Neural progenitor cell (in vitro differentiated cells): ENCODE data around the gene DTNBP1. TPM values are rescaled to one million over a fixed set of nuclear protein-coding genes. Genes with fewer than 3 reads are reported as not detected.

Source experiments
- DNase-seq: peaks from one replicate; pipeline ENCODE4 v3.0.0-alpha.2; 2016; ENCODE audit warnings: low spot score
- H2AFZ ChIP-seq: fragments of 200-600 bp; sonication (generic); replicated peaks from 2 replicates; pipeline ENCODE4 v1.6.1; 2016; ENCODE audit warnings: antibody characterized with exemption
- H3F3A ChIP-seq: fragments of 200-600 bp; sonication (generic); 2 replicates; pipeline ENCODE4 v1.6.1; 2016; ENCODE audit warnings: antibody characterized with exemption, low read depth
- H3K27ac ChIP-seq: fragments of 200-600 bp; sonication (generic); 2 replicates; pipeline ENCODE4 v1.5.1; 2016; ENCODE audit warnings: mild to moderate bottlenecking
- H3K27me3 ChIP-seq: fragments of 200-600 bp; sonication (generic); 2 replicates; pipeline ENCODE4 v1.6.1; 2016; ENCODE audit warnings: mild to moderate bottlenecking, moderate library complexity
- H3K36me3 ChIP-seq: fragments of 200-600 bp; sonication (generic); 2 replicates; pipeline ENCODE4 v1.5.1; 2016
- H3K4me1 ChIP-seq: fragments of 200-600 bp; sonication (generic); 2 replicates; pipeline ENCODE4 v1.6.1; 2016; ENCODE audit warnings: mixed run types
- H3K4me2 ChIP-seq: fragments of 200-600 bp; sonication (generic); 2 replicates; pipeline ENCODE4 v1.6.1; 2016
- H3K4me3 ChIP-seq: fragments of 200-600 bp; sonication (generic); 2 replicates; pipeline ENCODE4 v1.5.1; 2016
- H3K79me2 ChIP-seq: fragments of 200-600 bp; sonication (generic); 2 replicates; pipeline ENCODE4 v1.6.1; 2016; ENCODE audit warnings: low read depth
- H3K9ac ChIP-seq: fragments of 200-600 bp; sonication (generic); 2 replicates; pipeline ENCODE4 v1.6.1; 2016
- H3K9me3 ChIP-seq: fragments of 200-600 bp; sonication (generic); 2 replicates; pipeline ENCODE4 v1.5.1; 2016; ENCODE audit warnings: low read depth
- H4K20me1 ChIP-seq: fragments of 200-600 bp; sonication (generic); 2 replicates; pipeline ENCODE4 v1.6.1; 2016; ENCODE audit warnings: low read depth
- H3K27ac Mint-ChIP-seq: 3 replicates; pipeline ENCODE4 v1.8.0; 2021; ENCODE audit warnings: mixed read lengths
- H3K27me3 Mint-ChIP-seq: 2 replicates; pipeline ENCODE4 v1.8.0; 2022; ENCODE audit warnings: low read depth, mild to moderate bottlenecking, inconsistent platforms, moderate library complexity, mixed read lengths; ENCODE audit not compliant: insufficient read depth
- H3K36me3 Mint-ChIP-seq: 3 replicates; pipeline ENCODE4 v1.8.0; 2021; ENCODE audit warnings: mixed read lengths
- H3K4me1 Mint-ChIP-seq: 3 replicates; pipeline ENCODE4 v1.8.0; 2021; ENCODE audit warnings: mixed read lengths
- H3K4me3 Mint-ChIP-seq: 3 replicates; pipeline ENCODE4 v1.8.0; 2021; ENCODE audit warnings: mild to moderate bottlenecking, moderate library complexity, mixed read lengths
- H3K9me3 Mint-ChIP-seq: 3 replicates; pipeline ENCODE4 v1.8.0; 2020; ENCODE audit warnings: mixed read lengths
- EZH2 ChIP-seq: fragments of 200-600 bp; sonication (generic); IDR thresholded peaks from 2 replicates; pipeline ENCODE4 v1.6.1; 2017; ENCODE audit warnings: antibody characterized with exemption, mild to moderate bottlenecking, moderate library complexity
- EZH2phosphoT487 ChIP-seq: fragments of 200-600 bp; sonication (generic); IDR thresholded peaks from 2 replicates; pipeline ENCODE4 v1.6.1; 2017; ENCODE audit warnings: antibody characterized with exemption
- total RNA-seq: library from RNA; depleted of rRNA; stranded (reverse); fragments of >200 nt; gene quantifications from 2 replicates; pipeline ENCODE4 v1.2.3, GENCODE V29; 2015; ENCODE audit warnings: low replicate concordance
- TF ChIP-seq, protein P1 (sequence below): fragments of 200-600 bp; sonication (generic); IDR thresholded peaks from 2 replicates; pipeline ENCODE4 v1.5.1; 2017; ENCODE audit warnings: antibody characterized with exemption, mild to moderate bottlenecking

DTNBP1 gene
- total RNA-seq, 1 donor from 2014 or later, result 4.5 TPM

- H3K4me3 ChIP-seq, result no peak overlapping the region
- H2AFZ ChIP-seq, result no peak overlapping the region
- H3K36me3 ChIP-seq, result no peaks in the 10 kb centered on the region
- no peak overlapping the region for H3K4me2 ChIP-seq
- TF ChIP-seq EZH2, result no peak
- TF ChIP-seq, protein P1, sequence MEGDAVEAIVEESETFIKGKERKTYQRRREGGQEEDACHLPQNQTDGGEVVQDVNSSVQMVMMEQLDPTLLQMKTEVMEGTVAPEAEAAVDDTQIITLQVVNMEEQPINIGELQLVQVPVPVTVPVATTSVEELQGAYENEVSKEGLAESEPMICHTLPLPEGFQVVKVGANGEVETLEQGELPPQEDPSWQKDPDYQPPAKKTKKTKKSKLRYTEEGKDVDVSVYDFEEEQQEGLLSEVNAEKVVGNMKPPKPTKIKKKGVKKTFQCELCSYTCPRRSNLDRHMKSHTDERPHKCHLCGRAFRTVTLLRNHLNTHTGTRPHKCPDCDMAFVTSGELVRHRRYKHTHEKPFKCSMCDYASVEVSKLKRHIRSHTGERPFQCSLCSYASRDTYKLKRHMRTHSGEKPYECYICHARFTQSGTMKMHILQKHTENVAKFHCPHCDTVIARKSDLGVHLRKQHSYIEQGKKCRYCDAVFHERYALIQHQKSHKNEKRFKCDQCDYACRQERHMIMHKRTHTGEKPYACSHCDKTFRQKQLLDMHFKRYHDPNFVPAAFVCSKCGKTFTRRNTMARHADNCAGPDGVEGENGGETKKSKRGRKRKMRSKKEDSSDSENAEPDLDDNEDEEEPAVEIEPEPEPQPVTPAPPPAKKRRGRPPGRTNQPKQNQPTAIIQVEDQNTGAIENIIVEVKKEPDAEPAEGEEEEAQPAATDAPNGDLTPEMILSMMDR, result no peak
- no peak for TF ChIP-seq EZH2phosphoT487
- no peak overlapping the region for H3K4me3 Mint-ChIP-seq
- no peak overlapping the region for H3K27ac ChIP-seq
- no peaks in the 10 kb centered on the region for H3K9me3 Mint-ChIP-seq
- H3K9ac ChIP-seq, result no peak overlapping the region
- H3K36me3 Mint-ChIP-seq, result no peaks in the 10 kb centered on the region
- H4K20me1 ChIP-seq, result no peaks in the 10 kb centered on the region
- no peaks in the 10 kb centered on the region for H3K9me3 ChIP-seq
- no peak for DNase-seq
- peaks cover 8% of the 10 kb centered on the region for H3K4me1 Mint-ChIP-seq
- peaks cover 7% of the 10 kb centered on the region for H3K4me1 ChIP-seq
- H3K27me3 Mint-ChIP-seq, result no peaks in the 10 kb centered on the region
- H3F3A ChIP-seq, result no peaks in the 10 kb centered on the region
- H3K27ac Mint-ChIP-seq, result peak overlapping the region; percentile 72
- H3K27me3 ChIP-seq, result no peaks in the 10 kb centered on the region
- no peaks in the 10 kb centered on the region for H3K79me2 ChIP-seq
Measured at GRCh38 chr6:15585760-15586214, 77.0 kb downstream of the DTNBP1 start.

DNA sequence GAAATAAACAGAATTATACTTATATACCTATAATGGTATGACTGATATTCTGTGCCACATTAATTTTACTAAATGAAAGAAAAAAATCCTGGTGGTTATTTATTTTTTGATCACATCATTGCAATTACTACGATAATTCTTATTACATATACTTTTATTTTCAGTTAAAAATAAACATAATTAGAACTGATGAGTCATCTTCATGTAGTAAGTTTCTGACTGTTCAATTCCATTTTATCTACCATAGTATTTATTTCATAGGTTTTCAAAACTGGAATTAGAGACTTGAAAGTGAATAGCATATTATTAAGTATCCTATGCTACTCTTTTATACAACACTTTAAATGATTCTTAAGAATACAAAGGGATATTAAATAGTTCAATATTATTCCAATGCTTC is 80.3 kb downstream of the DTNBP1 start:
- no peaks in the 10 kb centered on the region for H3K9me3 Mint-ChIP-seq
- no peaks in the 10 kb centered on the region for H3K9me3 ChIP-seq
- H3K36me3 ChIP-seq, result no peaks in the 10 kb centered on the region
- TF ChIP-seq EZH2phosphoT487 (no peak), EZH2 (no peak)
- TF ChIP-seq, protein P1, result no peak
- H3K27me3 Mint-ChIP-seq, result peaks cover 2% of the 10 kb centered on the region
- no peak overlapping the region for H2AFZ ChIP-seq
- no peaks in the 10 kb centered on the region for H3K36me3 Mint-ChIP-seq
- H3K4me1 Mint-ChIP-seq, result peaks cover 14% of the 10 kb centered on the region
- H3K4me1 ChIP-seq, result peaks cover 19% of the 10 kb centered on the region
- H4K20me1 ChIP-seq, result no peaks in the 10 kb centered on the region
- H3K27ac ChIP-seq, result no peak overlapping the region
- DNase-seq, result no peak
- H3K4me2 ChIP-seq, result no peak overlapping the region
- no peaks in the 10 kb centered on the region for H3F3A ChIP-seq
- no peak overlapping the region for H3K9ac ChIP-seq
- no peak overlapping the region for H3K4me3 Mint-ChIP-seq
- no peaks in the 10 kb centered on the region for H3K79me2 ChIP-seq
- no peak overlapping the region for H3K4me3 ChIP-seq
- no peaks in the 10 kb centered on the region for H3K27me3 ChIP-seq
- no peak overlapping the region for H3K27ac Mint-ChIP-seq

DNA sequence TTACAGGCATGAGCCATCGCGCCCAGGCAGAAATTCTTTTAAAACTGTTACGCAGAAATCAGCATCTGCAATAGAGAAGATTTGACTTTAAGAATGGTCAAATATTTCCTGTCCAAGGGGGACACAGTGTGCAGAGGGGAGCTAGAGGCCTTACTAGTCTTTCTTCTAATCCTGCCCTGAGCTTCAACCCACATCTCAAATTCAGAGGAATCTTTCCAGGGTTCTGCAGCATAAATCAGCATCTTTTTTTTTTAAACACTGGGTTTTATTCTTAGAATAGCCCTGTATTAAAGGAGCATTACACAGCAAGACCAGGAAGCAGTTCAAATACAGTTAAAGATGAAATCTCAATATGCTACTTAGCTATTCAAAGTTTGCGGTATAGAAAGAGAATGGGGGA is 81.1 kb downstream of the DTNBP1 start:
- no peaks in the 10 kb centered on the region for H3K36me3 Mint-ChIP-seq
- TF ChIP-seq, protein P1, result no peak
- no peak for TF ChIP-seq EZH2phosphoT487
- TF ChIP-seq EZH2, result no peak
- Histone ChIP-seq H3K27me3 (no peaks in the 10 kb centered on the region), H3K36me3 (no peaks in the 10 kb centered on the region), H3K4me1 (peaks cover 21% of the 10 kb centered on the region), H3K9ac (no peak overlapping the region), H3K27ac (no peak overlapping the region), H3K4me3 (no peak overlapping the region), H3K79me2 (no peaks in the 10 kb centered on the region), H4K20me1 (no peaks in the 10 kb centered on the region), H2AFZ (no peak overlapping the region), H3K9me3 (no peaks in the 10 kb centered on the region), H3F3A (no peaks in the 10 kb centered on the region), H3K4me2 (no peak overlapping the region)
- H3K27me3 Mint-ChIP-seq, result peaks cover 2% of the 10 kb centered on the region
- H3K9me3 Mint-ChIP-seq, result no peaks in the 10 kb centered on the region
- H3K4me1 Mint-ChIP-seq, result peaks cover 14% of the 10 kb centered on the region
- H3K27ac Mint-ChIP-seq, result no peak overlapping the region
- H3K4me3 Mint-ChIP-seq, result no peak overlapping the region
- DNase-seq, result no peak
